Measurements from ENCODE around the gene AIF1L.

DNA sequence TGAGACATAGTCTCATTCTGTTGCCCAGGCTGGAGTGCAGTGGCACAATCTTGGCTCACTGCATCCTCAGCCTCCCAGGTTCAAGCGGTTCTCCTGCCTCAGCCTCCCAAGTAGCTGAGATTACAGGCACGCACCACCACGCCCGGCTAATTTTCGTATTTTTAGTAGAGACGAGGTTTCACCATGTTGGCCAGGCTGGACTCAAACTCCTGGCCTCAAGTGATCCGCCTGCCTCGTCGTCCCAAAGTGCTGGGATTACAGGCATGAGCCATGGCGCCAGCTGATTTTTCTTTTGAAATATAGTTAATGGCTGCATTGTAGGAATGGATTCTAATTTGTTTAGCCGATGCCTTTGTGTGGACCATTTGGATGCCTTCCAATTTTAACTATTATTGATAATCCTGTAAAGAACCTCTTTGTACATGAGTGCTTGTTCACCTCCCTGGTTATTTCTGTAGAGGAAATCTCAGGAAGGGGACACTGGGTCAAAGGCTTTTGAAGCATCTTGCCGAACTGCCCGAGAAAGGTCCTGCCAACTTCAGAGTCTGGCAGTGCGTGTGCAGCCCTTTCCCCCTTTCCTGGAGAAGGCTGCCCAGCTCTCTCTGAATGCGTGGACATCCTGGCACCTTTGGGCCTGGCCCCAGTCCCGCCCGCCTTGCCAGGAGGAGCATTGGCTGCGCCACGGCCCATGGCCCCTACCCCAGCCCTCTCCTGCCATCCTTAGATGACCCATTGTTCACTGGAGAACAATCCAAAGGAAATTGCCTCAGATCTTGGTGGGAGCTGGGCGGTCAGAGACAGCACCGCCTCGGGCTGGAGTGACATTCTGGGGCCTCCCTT is 20.2 kb downstream of the AIF1L start:
- no peak for TF ChIP-seq POLR2A (IDR thresholded peaks at IDR 0.05)
- TF ChIP-seq, protein P1, sequence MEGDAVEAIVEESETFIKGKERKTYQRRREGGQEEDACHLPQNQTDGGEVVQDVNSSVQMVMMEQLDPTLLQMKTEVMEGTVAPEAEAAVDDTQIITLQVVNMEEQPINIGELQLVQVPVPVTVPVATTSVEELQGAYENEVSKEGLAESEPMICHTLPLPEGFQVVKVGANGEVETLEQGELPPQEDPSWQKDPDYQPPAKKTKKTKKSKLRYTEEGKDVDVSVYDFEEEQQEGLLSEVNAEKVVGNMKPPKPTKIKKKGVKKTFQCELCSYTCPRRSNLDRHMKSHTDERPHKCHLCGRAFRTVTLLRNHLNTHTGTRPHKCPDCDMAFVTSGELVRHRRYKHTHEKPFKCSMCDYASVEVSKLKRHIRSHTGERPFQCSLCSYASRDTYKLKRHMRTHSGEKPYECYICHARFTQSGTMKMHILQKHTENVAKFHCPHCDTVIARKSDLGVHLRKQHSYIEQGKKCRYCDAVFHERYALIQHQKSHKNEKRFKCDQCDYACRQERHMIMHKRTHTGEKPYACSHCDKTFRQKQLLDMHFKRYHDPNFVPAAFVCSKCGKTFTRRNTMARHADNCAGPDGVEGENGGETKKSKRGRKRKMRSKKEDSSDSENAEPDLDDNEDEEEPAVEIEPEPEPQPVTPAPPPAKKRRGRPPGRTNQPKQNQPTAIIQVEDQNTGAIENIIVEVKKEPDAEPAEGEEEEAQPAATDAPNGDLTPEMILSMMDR (IDR thresholded peaks at IDR 0.05) = no peak
